GM18502 (cell line): Measurements from ENCODE around the gene CRIM1.

Source experiments
- ATAC-seq: cut with Tn5 transposase; IDR thresholded peaks from one replicate; pipeline ENCODE4 v1.9.1; 2021; ENCODE audit warnings: mild to moderate bottlenecking; ENCODE audit not compliant: unreplicated experiment, poor library complexity

CRIM1 gene

GRCh38 chr2:36500072-36500471 lies 144.5 kb downstream of the CRIM1 start:
- ATAC-seq: no peak

- no peak for ATAC-seq
These were observed 146.5 kb downstream of the CRIM1 start for GRCh38 chr2:36502081-36502480.

- peak; percentile 94 for ATAC-seq
These were observed 151.8 kb downstream of the CRIM1 start for GRCh38 chr2:36507408-36507812.

GRCh38 chr2:36509075-36509474 lies 153.5 kb downstream of the CRIM1 start:
- no peak for ATAC-seq

DNA sequence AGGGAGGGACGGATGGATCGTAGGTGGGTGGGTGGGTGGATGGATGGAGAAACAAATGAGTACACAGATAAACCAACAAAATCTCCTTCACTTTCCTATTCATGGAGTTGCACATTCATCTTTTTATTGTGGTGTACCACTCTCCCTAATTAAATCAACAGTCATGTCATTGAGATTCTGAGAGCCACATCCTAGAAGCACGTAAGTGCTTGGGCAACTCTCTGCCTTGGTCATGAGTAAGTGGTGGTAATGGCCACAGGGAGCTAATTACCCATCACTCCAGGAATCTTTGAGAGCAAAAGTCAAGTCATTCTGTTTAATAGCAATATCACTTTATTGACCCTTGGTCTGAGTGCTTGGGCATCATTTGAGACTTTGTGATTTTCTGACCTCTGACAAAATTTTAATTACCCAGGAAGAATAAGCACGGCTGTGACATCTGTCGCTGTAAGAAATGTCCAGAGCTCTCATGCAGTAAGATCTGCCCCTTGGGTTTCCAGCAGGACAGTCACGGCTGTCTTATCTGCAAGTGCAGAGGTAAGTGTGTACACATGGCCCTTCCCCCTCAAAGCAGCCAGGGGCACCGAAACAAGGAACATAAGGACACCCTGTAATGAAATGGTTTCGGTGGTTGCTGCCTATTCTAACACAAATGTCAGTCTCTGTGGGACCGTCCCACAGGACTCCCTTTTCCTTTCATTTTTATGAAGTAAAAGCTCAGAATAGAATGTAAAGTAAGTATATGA lies 156.5 kb downstream of the CRIM1 start:
- ATAC-seq: no peak

- ATAC-seq: no peak
These were observed 157.1 kb downstream of the CRIM1 start for GRCh38 chr2:36512705-36513104.

DNA sequence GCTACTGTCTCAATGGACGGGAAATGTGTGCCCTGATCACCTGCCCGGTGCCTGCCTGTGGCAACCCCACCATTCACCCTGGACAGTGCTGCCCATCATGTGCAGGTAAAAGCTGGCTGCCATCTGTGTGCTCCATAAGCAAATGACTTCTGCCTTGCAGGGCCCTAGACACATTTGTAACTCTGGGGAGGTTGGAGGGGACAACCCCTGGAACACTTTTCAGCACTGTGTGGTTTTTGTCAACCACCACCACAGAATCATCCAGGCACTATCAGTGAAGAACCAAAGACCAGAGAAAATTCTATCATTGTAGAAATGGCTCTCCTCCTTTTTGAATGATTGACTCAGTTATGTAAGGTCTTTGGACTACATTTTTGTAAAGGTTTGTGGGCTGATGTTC lies 158.1 kb downstream of the CRIM1 start:
- ATAC-seq: no peak

GRCh38 chr2:36515538-36515937 lies 160.0 kb downstream of the CRIM1 start:
- ATAC-seq: no peak

GRCh38 chr2:36516136-36516870 lies 160.7 kb downstream of the CRIM1 start:
- no peak for ATAC-seq

DNA sequence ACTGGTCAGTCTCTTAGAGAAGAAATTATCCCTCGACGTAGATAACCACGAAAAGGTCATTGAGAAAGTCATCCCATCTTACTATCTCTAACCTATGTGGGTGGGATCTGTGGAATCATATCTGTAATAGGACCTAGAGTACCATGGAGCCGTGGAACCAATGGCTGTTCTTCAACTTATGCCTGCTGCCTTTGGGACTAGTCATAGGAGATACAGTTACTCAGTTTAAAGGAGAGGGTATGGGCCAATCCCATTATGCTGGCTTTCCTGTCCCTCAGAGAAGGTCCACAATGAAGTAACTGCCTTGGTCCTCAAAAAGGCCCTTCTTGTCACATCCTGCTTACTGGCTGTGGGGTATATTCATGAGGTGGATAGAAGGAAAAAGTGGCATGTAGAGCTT lies 164.9 kb downstream of the CRIM1 start:
- ATAC-seq: no peak

DNA sequence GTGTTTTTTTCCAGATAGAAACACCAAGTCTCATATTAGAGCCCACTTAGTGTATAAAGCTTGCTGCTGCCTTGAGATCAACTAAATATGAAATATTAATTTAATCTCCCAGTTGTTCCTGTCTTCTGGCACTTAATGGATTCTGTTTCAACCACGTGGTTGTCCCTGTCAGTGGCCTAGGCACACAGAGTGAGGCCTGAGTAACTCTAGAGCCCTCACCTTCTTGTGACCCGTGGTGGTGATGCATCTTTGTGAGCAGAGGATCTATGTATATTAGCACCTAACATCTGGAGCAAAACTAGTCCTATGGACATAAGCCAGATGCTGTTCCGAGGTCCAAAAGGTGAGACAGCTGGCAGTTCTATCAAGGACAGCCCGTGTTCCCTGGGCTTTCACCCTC lies 167.6 kb downstream of the CRIM1 start:
- ATAC-seq: no peak

DNA sequence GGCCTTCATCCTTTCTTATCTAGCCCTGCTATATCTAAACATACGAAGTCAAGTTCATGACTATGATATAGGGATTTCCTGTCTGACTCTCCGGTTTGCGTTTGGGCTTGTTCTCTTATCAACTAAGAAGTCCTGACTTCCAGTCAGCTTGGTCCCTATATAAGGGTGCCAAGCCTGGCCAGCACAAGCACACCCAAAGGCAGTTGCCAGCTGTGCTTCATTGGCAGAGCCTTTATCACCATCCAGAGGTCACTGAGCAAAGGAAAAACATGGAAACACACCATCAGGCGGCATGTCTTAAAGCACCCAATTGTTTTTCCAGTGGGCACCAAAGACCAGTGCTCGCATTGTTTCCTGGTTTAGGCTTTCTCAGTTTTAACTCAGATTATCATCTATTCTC lies 169.7 kb downstream of the CRIM1 start:
- ATAC-seq: no peak

GRCh38 chr2:36526226-36526625 lies 170.6 kb downstream of the CRIM1 start:
- no peak for ATAC-seq

DNA sequence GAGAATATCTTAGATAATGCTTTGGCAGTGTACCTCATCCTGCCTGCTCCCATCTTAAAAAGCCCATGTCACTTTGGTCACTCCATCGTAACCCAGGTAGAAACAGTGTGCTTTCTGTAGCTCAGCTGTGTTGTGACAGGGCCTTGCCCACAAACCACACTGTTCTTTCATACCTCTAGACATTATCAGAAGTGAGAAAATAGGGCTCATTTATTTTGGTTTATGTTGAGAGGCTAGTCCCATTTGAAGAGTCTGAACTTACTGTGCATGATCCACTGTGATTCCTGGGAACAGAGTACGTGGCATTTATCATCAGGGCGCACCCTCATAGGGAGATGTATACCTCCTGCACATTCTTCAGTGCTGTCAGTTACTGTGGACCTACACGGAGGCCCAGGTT lies 172.7 kb downstream of the CRIM1 start:
- peak; percentile 52 for ATAC-seq

- ATAC-seq: no peak
These were observed 173.3 kb downstream of the CRIM1 start for GRCh38 chr2:36528766-36529392.

- peak; percentile 86 for ATAC-seq
These were observed 174.8 kb downstream of the CRIM1 start for GRCh38 chr2:36530178-36530982.

GRCh38 chr2:36530983-36531354 lies 175.4 kb downstream of the CRIM1 start:
- ATAC-seq: no peak

DNA sequence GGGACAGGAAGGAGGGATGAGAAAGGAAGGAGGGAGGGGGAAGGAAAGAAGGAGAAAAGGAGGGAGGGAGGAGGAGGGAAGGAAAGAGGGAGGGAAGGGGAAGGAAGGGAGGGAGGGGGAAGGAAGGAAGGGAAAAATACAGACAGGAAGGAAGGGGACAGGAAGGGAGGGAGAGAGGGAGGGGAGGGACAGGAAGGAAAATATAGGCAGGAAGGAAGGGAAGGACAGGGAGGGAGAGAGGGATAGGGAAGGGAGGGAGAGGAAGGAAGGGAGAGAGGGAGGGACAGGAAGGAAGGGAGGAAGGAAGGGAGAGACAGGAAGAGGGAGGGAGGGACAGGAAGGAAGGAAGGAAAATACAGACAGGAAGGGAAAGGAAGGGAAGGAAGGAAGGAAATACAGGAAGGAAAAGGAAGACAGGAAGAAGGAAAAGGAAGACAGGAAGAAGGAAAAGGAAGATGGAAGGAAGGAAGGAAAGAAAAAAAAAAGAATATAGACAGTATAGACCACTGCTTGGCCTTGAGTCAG lies 178.8 kb downstream of the CRIM1 start:
- no peak for ATAC-seq

GRCh38 chr2:36535099-36535498 lies 179.5 kb downstream of the CRIM1 start:
- no peak for ATAC-seq

DNA sequence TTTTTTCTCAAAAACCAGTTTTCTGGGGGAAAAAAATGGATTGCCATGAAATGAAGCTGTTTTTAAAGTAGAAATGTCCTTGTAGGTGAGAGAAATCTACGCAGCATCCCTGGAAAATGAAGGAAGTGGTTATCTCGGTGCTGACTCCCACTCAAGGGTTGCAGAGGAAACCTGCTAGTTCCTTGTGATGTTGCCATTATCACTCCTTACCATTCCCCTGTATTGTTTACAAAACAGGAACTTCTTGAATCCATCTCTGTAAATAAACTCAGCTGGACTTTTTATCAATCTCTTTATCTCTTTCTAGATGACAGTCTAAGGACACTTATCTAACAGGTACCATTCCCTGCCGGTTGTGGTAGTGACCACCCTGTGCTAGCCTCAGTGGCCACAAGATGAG lies 181.2 kb downstream of the CRIM1 start:
- ATAC-seq: no peak
